Measurements from ENCODE around the gene PDGFA.

DNA sequence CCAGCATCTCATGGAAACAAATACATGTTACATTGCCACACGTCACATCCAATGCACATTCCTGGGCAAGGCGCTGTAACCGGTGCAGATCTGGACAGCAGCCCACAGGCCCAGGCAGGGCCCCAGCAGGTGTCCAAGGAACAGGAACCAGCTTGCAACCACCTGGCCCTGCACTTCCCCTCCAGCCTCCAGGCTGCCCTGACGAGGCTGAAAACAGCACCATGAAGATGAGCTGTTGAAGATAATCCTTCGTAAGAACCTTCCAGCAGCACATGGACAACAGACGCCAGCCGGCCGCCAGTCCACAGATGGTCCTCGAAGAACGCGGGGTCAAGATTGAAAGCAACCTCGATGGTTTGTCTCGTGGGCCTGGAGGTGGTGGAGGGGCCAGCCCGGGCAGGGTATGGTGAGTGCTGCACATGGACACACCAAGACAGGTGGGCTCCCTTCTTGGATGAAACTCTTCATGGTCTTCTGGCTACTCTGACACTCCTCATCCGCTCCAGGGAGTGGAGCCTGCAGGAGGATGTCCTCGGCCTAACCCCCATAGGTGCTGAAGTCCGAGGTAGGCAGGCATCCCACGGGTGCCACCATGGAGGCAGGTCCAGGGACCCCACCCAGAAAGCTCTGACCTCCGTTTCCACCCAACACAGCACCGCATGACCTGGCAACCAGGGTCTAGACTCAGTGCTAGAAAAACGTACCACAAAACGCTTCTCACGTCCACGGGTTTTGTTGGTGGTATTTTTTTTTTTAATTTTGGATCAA lies 22.9 kb downstream of the PDGFA start:
- TF ChIP-seq, protein P1, sequence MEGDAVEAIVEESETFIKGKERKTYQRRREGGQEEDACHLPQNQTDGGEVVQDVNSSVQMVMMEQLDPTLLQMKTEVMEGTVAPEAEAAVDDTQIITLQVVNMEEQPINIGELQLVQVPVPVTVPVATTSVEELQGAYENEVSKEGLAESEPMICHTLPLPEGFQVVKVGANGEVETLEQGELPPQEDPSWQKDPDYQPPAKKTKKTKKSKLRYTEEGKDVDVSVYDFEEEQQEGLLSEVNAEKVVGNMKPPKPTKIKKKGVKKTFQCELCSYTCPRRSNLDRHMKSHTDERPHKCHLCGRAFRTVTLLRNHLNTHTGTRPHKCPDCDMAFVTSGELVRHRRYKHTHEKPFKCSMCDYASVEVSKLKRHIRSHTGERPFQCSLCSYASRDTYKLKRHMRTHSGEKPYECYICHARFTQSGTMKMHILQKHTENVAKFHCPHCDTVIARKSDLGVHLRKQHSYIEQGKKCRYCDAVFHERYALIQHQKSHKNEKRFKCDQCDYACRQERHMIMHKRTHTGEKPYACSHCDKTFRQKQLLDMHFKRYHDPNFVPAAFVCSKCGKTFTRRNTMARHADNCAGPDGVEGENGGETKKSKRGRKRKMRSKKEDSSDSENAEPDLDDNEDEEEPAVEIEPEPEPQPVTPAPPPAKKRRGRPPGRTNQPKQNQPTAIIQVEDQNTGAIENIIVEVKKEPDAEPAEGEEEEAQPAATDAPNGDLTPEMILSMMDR (conservative IDR thresholded peaks at IDR 0.05; ENCODE audit: low read depth, low read length), result no peak
- TF ChIP-seq EZH2phosphoT487 (IDR thresholded peaks at IDR 0.05; ENCODE audit: borderline replicate concordance, low read length), result no peak
- no peak for TF ChIP-seq EZH2 (IDR thresholded peaks at IDR 0.05; ENCODE audit: low read length, unreplicated experiment)

Data from PC-3 (cell line).